ENCODE measurements around the gene SLC9A8. TPM values are rescaled to one million over a fixed set of nuclear protein-coding genes. Genes with fewer than 3 reads are reported as not detected.

The SLC9A8 gene
- total and polyA plus RNA-seq, 9 of the 15 experiments (the other 6 are each of a cell fraction or from before 2014, with no cell fraction given), result 0.56 to 9.7 (median 5.0) TPM

- TF ChIP-seq ZMIZ1 (IDR thresholded peaks at IDR 0.05; ENCODE audit: low read depth in 2 of 2, low read length in 2 of 2), result peak in 1 of 2 experiments; percentile 88; a peak in 1 of 4 replicates
- TF ChIP-seq ZNF766 (CRISPR knock-in tag; conservative IDR thresholded peaks at IDR 0.05), result peak; percentile 62
- no peak for TF ChIP-seq TCFL5 (CRISPR knock-in tag; conservative IDR thresholded peaks at IDR 0.05)
- TF ChIP-seq ZNF695 (CRISPR knock-in tag; IDR thresholded peaks at IDR 0.05), result no peak
- TF ChIP-seq PURB (CRISPR knock-in tag; IDR thresholded peaks at IDR 0.05; ENCODE audit: low read depth), result no peak
- TF ChIP-seq PTRF (tag; IDR thresholded peaks at IDR 0.05), result 0 out of 2 replicates have a peak, but pooled peaks have one; percentile 47
- TF ChIP-seq MCM5 (IDR thresholded peaks at IDR 0.05; ENCODE audit: low read depth), result no peak
- TF ChIP-seq ZNF780A (CRISPR knock-in tag; IDR thresholded peaks at IDR 0.05), result no peak
- TF ChIP-seq ZFX (CRISPR knock-in tag; IDR thresholded peaks at IDR 0.05), result peak; percentile 65
- TF ChIP-seq, protein P1, sequence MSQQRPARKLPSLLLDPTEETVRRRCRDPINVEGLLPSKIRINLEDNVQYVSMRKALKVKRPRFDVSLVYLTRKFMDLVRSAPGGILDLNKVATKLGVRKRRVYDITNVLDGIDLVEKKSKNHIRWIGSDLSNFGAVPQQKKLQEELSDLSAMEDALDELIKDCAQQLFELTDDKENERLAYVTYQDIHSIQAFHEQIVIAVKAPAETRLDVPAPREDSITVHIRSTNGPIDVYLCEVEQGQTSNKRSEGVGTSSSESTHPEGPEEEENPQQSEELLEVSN (IDR thresholded peaks at IDR 0.05; ENCODE audit: borderline replicate concordance in 1 of 2, extremely low read depth in 1 of 2, insufficient read depth in 1 of 2, insufficient read length in 1 of 2, low read depth in 1 of 2, low read length in 1 of 2, poor library complexity in 1 of 2, severe bottlenecking in 1 of 2), result no peak
- TF ChIP-seq CEBPB (tag; IDR thresholded peaks at IDR 0.05), result peak; percentile 47
- TF ChIP-seq NCOA1 (IDR thresholded peaks at IDR 0.05; ENCODE audit: low read depth), result peak; percentile 90
- TF ChIP-seq RUNX1 (IDR thresholded peaks at IDR 0.05; ENCODE audit: low read depth), result 0 out of 2 replicates have a peak, but pooled peaks have one; percentile 17
- TF ChIP-seq E2F8 (IDR thresholded peaks at IDR 0.05; ENCODE audit: low read depth, partially characterized antibody), result peak; percentile 59
- no peak for TF ChIP-seq RB1 (IDR thresholded peaks at IDR 0.05; ENCODE audit: low read depth)
- peak; percentile 66; the same call in 1 of the 2 replicates for TF ChIP-seq ZSCAN29 (IDR thresholded peaks at IDR 0.05)
- TF ChIP-seq TCF7 (IDR thresholded peaks at IDR 0.05; ENCODE audit: borderline replicate concordance), result peak; percentile 99
- peak; percentile 61 for TF ChIP-seq TAF9B (IDR thresholded peaks at IDR 0.05; ENCODE audit: partially characterized antibody)
- TF ChIP-seq CBFA2T2 (conservative IDR thresholded peaks at IDR 0.05), result peak; percentile 95
- no peak for TF ChIP-seq SMARCB1 (IDR thresholded peaks at IDR 0.05; ENCODE audit: insufficient read length, low read depth)
- TF ChIP-seq CTBP1 (IDR thresholded peaks at IDR 0.05; ENCODE audit: borderline replicate concordance), result peak; percentile 94
- peak; percentile 83 for TF ChIP-seq CCNT2 (IDR thresholded peaks at IDR 0.05; ENCODE audit: borderline replicate concordance, extremely low read depth, insufficient read length, low read depth, low read length)
Measured at GRCh38 chr20:49790077-49790798, 22.4 kb upstream of the SLC9A8 start (continued).

All from K562 (cell line).